Esophagus muscularis mucosa (tissue), 4 donors: Measurements from ENCODE around the gene GFRA4.

ENCODE experiments used
- CTCF ChIP-seq, 3 experiments: fragments of 200-600 bp in 2 of 3; fragments of 450-650 bp in 1 of 3; sonication (generic) in 2 of 3; IDR thresholded peaks; one replicate each; pipeline ENCODE4 v1.5.1; 2017 to 2019; ENCODE audit warnings: antibody characterized with exemption in 3 of 3, mild to moderate bottlenecking in 2 of 3, moderate library complexity in 1 of 3
- EP300 ChIP-seq: sonication (generic); formaldehyde crosslinking; IDR thresholded peaks from one replicate; pipeline ENCODE4 v1.6.1; 2017; ENCODE audit warnings: antibody characterized with exemption
- POLR2A ChIP-seq: fragments of 450-650 bp; IDR thresholded peaks from one replicate; pipeline ENCODE4 v1.6.1; 2017; ENCODE audit warnings: antibody characterized with exemption, moderate library complexity, mild to moderate bottlenecking, low read depth

- TF ChIP-seq POLR2A (no peak), CTCF (IDR thresholded peaks at IDR 0.05) (no peak), EP300 (no peak)
Measured at GRCh38 chr20:3647473-3647872, 15.7 kb downstream of the GFRA4 start.
